Body of pancreas (tissue), 4 donors: ENCODE results near the gene STPG1.

ENCODE experiments used
- CTCF ChIP-seq, 7 experiments: fragments of 450-650 bp in 4 of 7; fragments of 200-600 bp in 3 of 7; sonication (generic) in 3 of 7; IDR thresholded peaks; one replicate each; pipeline ENCODE4 v1.5.1; 2016 to 2019; ENCODE audit warnings: antibody characterized with exemption in 7 of 7
- POLR2A ChIP-seq, 3 donors: fragments of 450-650 bp; IDR thresholded peaks; one replicate each; pipeline ENCODE4 v1.6.1; 2016; ENCODE audit warnings: antibody characterized with exemption in 3 of 3, mild to moderate bottlenecking in 2 of 3

GRCh38 chr1:24315391-24315790 is 98.2 kb downstream of the STPG1 start:
- TF ChIP-seq CTCF (IDR thresholded peaks at IDR 0.05) (no peak), POLR2A (IDR thresholded peaks at IDR 0.05) (no peak)
